Karpas-422 (cell line): ENCODE measurements around the gene ATP23. TPM values are rescaled to one million over a fixed set of nuclear protein-coding genes. Genes with fewer than 3 reads are reported as not detected.

Experiments used
- DNase-seq: peaks from one replicate; pipeline ENCODE4 v3.0.0-alpha.2; 2015
- H2AFZ ChIP-seq: fragments of 200-600 bp; sonication (generic); 2 replicates; pipeline ENCODE4 v1.6.1; 2014; ENCODE audit warnings: antibody characterized with exemption, low read length, mixed read lengths
- H3K27ac ChIP-seq: fragments of 200-600 bp; sonication (generic); 2 replicates; pipeline ENCODE4 v1.5.1; 2014; ENCODE audit warnings: mild to moderate bottlenecking, low read length, moderate library complexity
- H3K27me3 ChIP-seq: fragments of 200-600 bp; sonication (generic); 2 replicates; pipeline ENCODE4 v1.6.1; 2014; ENCODE audit warnings: low read length, mixed read lengths
- H3K36me3 ChIP-seq: fragments of 200-600 bp; sonication (generic); 2 replicates; pipeline ENCODE4 v1.6.1; 2014; ENCODE audit warnings: low read length, mixed read lengths; ENCODE audit not compliant: insufficient read depth
- H3K4me1 ChIP-seq: fragments of 200-600 bp; sonication (generic); 2 replicates; pipeline ENCODE4 v1.6.1; 2014; ENCODE audit warnings: mild to moderate bottlenecking, low read length, mixed read lengths
- H3K4me2 ChIP-seq: fragments of 200-600 bp; sonication (generic); 2 replicates; pipeline ENCODE4 v1.6.1; 2014; ENCODE audit warnings: low read length, low read depth, mild to moderate bottlenecking; ENCODE audit not compliant: poor library complexity, severe bottlenecking
- H3K4me3 ChIP-seq: fragments of 200-600 bp; sonication (generic); 2 replicates; pipeline ENCODE4 v1.5.1; 2014; ENCODE audit warnings: mild to moderate bottlenecking, antibody characterized with exemption, low read length, mixed read lengths
- H3K79me2 ChIP-seq: fragments of 200-600 bp; sonication (generic); 2 replicates; pipeline ENCODE4 v1.6.1; 2014; ENCODE audit warnings: mild to moderate bottlenecking, low read length, mixed read lengths
- H3K9ac ChIP-seq: fragments of 200-600 bp; sonication (generic); 2 replicates; pipeline ENCODE4 v1.6.0; 2014; ENCODE audit warnings: low read length
- H3K9me2 ChIP-seq: fragments of 200-600 bp; sonication (generic), shearing (Covaris generic); replicated peaks from 2 replicates; pipeline ENCODE4 v1.6.0; 2014; ENCODE audit warnings: mild to moderate bottlenecking, low read length, moderate library complexity; ENCODE audit not compliant: insufficient read depth
- H3K9me3 ChIP-seq: fragments of 300-700, 200-600 bp; sonication (generic); 2 replicates; pipeline ENCODE4 v1.6.1; 2014; ENCODE audit warnings: low read length, mixed read lengths
- H4K20me1 ChIP-seq: fragments of 200-600 bp; sonication (generic); 2 replicates; pipeline ENCODE4 v1.6.1; 2014; ENCODE audit warnings: mild to moderate bottlenecking, antibody characterized with exemption, low read length, low read depth; ENCODE audit not compliant: insufficient read depth
- total RNA-seq: library from RNA; depleted of rRNA; stranded (reverse); fragments of >200 nt; shearing (Covaris generic); gene quantifications from 2 replicates; pipeline ENCODE4 v1.2.3, GENCODE V29; 2014; ENCODE audit warnings: low replicate concordance

The ATP23 gene
- total RNA-seq, 1 experiment from 2014 or later: 36.3 TPM

DNA sequence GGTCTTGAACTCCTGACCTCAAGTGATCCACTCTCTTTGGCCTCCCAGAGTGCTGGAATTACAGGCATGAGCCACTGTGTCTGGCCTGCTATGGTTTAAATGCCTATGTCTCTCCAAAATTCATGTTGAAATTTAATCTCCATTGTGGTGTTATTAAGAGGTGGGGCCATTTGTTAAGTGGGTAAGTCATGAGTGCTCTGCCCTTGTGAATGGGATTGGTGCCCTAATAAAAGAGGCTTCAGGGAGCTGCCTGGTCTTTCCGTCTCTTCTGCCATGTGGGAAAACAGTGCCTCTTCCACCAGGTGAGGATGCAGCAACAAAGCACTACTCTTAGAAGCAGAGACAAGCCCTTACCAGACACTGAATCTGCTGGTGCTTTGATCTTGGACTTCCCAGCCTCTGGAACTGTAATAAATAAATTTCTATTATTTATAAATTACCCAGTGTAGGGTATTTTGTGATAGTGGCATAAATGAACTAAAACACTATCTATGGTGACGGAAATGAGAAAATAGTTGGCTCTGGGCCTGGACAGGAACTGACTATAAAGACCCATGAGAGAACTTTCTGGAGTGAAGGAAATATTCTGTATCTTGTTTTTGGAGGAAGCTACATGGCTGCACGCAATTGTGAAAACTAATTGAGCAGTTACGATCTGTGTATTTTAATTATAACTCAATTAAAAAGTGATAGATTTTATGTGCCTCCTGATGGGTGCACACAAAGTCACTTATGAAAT is 12.1 kb upstream of the ATP23 start:
- no peak overlapping the region for H3K4me2 ChIP-seq
- no peaks in the 10 kb centered on the region for H3K9me3 ChIP-seq
- no peak overlapping the region for H3K4me3 ChIP-seq

GRCh38 chr12:57934819-57935218 is 6.5 kb upstream of the ATP23 start:
- H3K4me2 ChIP-seq: peak overlapping the region; percentile 90
- peak overlapping the region; percentile 80 for H3K9ac ChIP-seq

More for the DNA sequence above, 12.1 kb upstream of the ATP23 start:
- H3K4me1 ChIP-seq: peaks cover 4% of the 10 kb centered on the region
- DNase-seq: no peak
- no peaks in the 10 kb centered on the region for H3K27me3 ChIP-seq
- no peaks in the 10 kb centered on the region for H4K20me1 ChIP-seq
- no peaks in the 10 kb centered on the region for H3K9me2 ChIP-seq
- no peak overlapping the region for H3K9ac ChIP-seq
- H3K27ac ChIP-seq: no peak overlapping the region
- no peaks in the 10 kb centered on the region for H3K79me2 ChIP-seq
- H2AFZ ChIP-seq: no peak overlapping the region
- H3K36me3 ChIP-seq: no peaks in the 10 kb centered on the region

DNA sequence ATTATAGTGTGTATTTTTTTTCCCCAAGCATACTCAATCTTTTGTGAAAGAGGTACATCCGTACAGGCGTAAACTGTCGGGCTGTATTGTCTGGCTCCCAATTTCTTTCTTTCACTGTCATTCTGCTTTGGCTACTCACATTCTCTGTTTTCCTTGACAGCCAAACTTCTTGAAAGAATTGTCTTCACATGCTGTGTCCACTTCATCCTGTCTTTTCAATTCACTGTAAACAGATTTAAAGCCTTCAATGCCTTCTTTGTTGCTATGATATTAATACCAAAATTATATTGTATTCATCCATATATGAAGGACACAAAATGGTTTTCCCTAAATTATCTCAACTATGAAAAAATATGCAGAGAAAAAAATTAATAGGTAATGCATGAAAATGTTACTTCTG is 6.0 kb upstream of the ATP23 start:
- 0 out of 2 replicates have a peak overlapping the region, but pooled peaks have one; percentile 66 for H2AFZ ChIP-seq

More at GRCh38 chr12:57934819-57935218, 6.5 kb upstream of the ATP23 start:
- no peaks in the 10 kb centered on the region for H4K20me1 ChIP-seq
- H3K4me1 ChIP-seq: peaks cover 22% of the 10 kb centered on the region
- H3K4me3 ChIP-seq: peak overlapping the region; percentile 81
- H3K79me2 ChIP-seq: peaks cover 5% of the 10 kb centered on the region; the same call in 1 of the 2 replicates
- peak overlapping the region; percentile 10; the same call in 1 of the 2 replicates for H3K27ac ChIP-seq
- H2AFZ ChIP-seq: no peak overlapping the region
- DNase-seq: peak; percentile 46
- H3K27me3 ChIP-seq: no peaks in the 10 kb centered on the region
- no peaks in the 10 kb centered on the region for H3K9me2 ChIP-seq
- H3K36me3 ChIP-seq: no peaks in the 10 kb centered on the region
- no peaks in the 10 kb centered on the region for H3K9me3 ChIP-seq

DNA sequence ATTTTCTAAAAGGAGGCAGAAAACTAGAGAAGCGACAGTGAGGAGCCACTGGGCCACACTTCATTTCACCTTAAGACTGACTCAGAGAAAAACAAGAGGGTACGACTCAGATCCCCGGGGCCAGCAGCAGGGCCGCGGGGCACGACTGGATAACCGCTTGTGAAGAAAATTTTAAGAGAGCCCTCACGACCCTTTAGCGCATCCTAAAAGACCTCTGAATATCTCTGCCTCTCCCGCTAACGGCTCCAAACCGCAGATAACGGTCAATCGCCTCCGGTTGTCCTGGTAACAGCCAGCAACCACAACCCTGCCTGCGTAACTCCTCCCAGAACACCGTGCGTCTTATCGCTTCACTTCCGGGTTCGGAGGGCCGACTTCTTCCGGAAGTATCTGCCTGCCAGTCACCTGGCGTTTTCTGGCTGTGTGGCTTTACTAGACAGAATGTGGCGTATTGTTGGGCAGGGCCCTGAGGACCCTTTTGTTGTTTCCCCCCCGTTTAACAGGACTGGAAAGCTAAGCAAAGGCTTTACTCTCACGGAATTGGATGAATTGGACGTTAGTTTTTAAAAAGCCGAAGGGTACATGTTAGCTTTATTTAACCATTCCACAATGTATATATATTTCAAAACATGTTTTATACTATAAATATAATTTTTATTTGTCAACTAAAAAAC is 5.4 kb upstream of the ATP23 start:
- Histone ChIP-seq H3K9ac (peak overlapping the region; percentile 80), H3K9me3 (no peaks in the 10 kb centered on the region), H3K79me2 (peaks cover 5% of the 10 kb centered on the region; the same call in 1 of the 2 replicates), H3K4me1 (peaks cover 33% of the 10 kb centered on the region), H3K4me2 (peak overlapping the region; percentile 90), H3K27me3 (no peaks in the 10 kb centered on the region), H3K27ac (peak overlapping the region; percentile 72), H4K20me1 (no peaks in the 10 kb centered on the region), H3K36me3 (no peaks in the 10 kb centered on the region), H3K4me3 (peak overlapping the region; percentile 81), H2AFZ (0 out of 2 replicates have a peak overlapping the region, but pooled peaks have one; percentile 66), H3K9me2 (no peaks in the 10 kb centered on the region)
- peak; percentile 98 for DNase-seq

More for the DNA sequence above, 6.0 kb upstream of the ATP23 start:
- no peaks in the 10 kb centered on the region for H3K27me3 ChIP-seq
- peak overlapping the region; percentile 80 for H3K9ac ChIP-seq
- H3K4me3 ChIP-seq: peak overlapping the region; percentile 81
- H3K27ac ChIP-seq: peak overlapping the region; percentile 72
- no peaks in the 10 kb centered on the region for H4K20me1 ChIP-seq
- H3K36me3 ChIP-seq: no peaks in the 10 kb centered on the region
- H3K4me2 ChIP-seq: peak overlapping the region; percentile 90
- no peaks in the 10 kb centered on the region for H3K9me3 ChIP-seq
- DNase-seq: peak; percentile 48
- H3K4me1 ChIP-seq: peaks cover 26% of the 10 kb centered on the region
- no peaks in the 10 kb centered on the region for H3K9me2 ChIP-seq
- H3K79me2 ChIP-seq: peaks cover 5% of the 10 kb centered on the region; the same call in 1 of the 2 replicates

DNA sequence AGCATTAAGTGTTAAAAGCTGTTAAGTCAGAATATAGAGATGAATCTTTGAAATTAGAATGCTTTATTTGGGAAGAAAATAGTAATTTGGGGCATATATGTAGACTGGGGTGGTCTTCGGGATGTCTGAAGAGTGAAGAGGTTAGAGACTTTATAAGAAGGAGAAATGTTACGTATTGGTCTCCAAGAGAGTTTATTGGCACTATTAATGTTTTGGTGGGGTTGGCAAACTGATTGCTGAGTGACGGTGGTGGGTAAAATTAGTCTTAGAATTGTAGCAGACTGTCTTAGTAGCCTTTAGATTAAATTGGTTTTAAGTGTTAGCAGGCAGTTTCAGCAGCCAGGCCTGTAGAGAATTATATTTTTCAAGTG is 4.9 kb upstream of the ATP23 start:
- Histone ChIP-seq H3K36me3 (no peaks in the 10 kb centered on the region), H3K9me2 (no peaks in the 10 kb centered on the region), H3K27ac (peak overlapping the region; percentile 72; the same call in 1 of the 2 replicates), H3K27me3 (no peaks in the 10 kb centered on the region), H3K79me2 (peaks cover 5% of the 10 kb centered on the region; the same call in 1 of the 2 replicates), H2AFZ (no peak overlapping the region), H3K9ac (peak overlapping the region; percentile 80), H3K9me3 (no peaks in the 10 kb centered on the region), H3K4me1 (peaks cover 33% of the 10 kb centered on the region), H3K4me2 (peak overlapping the region; percentile 90), H3K4me3 (peak overlapping the region; percentile 81), H4K20me1 (no peaks in the 10 kb centered on the region)
- no peak for DNase-seq

GRCh38 chr12:57939291-57939690 is 2.1 kb upstream of the ATP23 start:
- DNase-seq: no peak
- Histone ChIP-seq H3K4me2 (no peak overlapping the region), H3K9me3 (no peaks in the 10 kb centered on the region), H3K4me3 (no peak overlapping the region), H3K9ac (no peak overlapping the region), H3K36me3 (no peaks in the 10 kb centered on the region), H2AFZ (0 out of 2 replicates have a peak overlapping the region, but pooled peaks have one; percentile 8), H3K27ac (no peak overlapping the region), H4K20me1 (no peaks in the 10 kb centered on the region), H3K27me3 (no peaks in the 10 kb centered on the region), H3K79me2 (peaks cover 12% of the 10 kb centered on the region; the same call in 1 of the 2 replicates), H3K4me1 (peaks cover 53% of the 10 kb centered on the region), H3K9me2 (no peaks in the 10 kb centered on the region)

- H3K9ac ChIP-seq: peak overlapping the region; percentile 72
- peak; percentile 53 for DNase-seq
- H3K79me2 ChIP-seq: peaks cover 11% of the 10 kb centered on the region; the same call in 1 of the 2 replicates
- H3K27me3 ChIP-seq: no peaks in the 10 kb centered on the region
- H3K4me1 ChIP-seq: peaks cover 43% of the 10 kb centered on the region
- H4K20me1 ChIP-seq: no peaks in the 10 kb centered on the region
- peak overlapping the region; percentile 98 for H3K4me3 ChIP-seq
- H2AFZ ChIP-seq: peak overlapping the region; percentile 16; the same call in 1 of the 2 replicates
- H3K36me3 ChIP-seq: no peaks in the 10 kb centered on the region
- H3K27ac ChIP-seq: peak overlapping the region; percentile 70
- peak overlapping the region; percentile 85 for H3K4me2 ChIP-seq
- H3K9me3 ChIP-seq: no peaks in the 10 kb centered on the region
- H3K9me2 ChIP-seq: no peaks in the 10 kb centered on the region
These were observed 1.1 kb upstream of the ATP23 start for GRCh38 chr12:57940052-57940914.
